HFF-Myc (cell line): ENCODE measurements around the gene METTL2B.
"Not testable (repeated sequence)": the region's sequence is repeated elsewhere in the genome, so short reads cannot be mapped to it uniquely, and the experiment has no call there.

Experiments used
- DNase-seq: peaks from one replicate; pipeline ENCODE4 v3.0.0-alpha.2; 2011; ENCODE audit warnings: low read depth; ENCODE audit errors: extremely low read depth
- H3K4me3 ChIP-seq: replicated peaks from 2 replicates; pipeline ENCODE4 v1.5.1; 2011; ENCODE audit warnings: low read depth, mild to moderate bottlenecking, control low read depth, low read length
- TF ChIP-seq, protein P1 (sequence below): IDR thresholded peaks from 2 replicates; pipeline ENCODE4 v1.5.1; 2012; ENCODE audit warnings: mild to moderate bottlenecking, low read depth, low read length, control low read depth; ENCODE audit errors: missing control alignments

METTL2B gene

DNA sequence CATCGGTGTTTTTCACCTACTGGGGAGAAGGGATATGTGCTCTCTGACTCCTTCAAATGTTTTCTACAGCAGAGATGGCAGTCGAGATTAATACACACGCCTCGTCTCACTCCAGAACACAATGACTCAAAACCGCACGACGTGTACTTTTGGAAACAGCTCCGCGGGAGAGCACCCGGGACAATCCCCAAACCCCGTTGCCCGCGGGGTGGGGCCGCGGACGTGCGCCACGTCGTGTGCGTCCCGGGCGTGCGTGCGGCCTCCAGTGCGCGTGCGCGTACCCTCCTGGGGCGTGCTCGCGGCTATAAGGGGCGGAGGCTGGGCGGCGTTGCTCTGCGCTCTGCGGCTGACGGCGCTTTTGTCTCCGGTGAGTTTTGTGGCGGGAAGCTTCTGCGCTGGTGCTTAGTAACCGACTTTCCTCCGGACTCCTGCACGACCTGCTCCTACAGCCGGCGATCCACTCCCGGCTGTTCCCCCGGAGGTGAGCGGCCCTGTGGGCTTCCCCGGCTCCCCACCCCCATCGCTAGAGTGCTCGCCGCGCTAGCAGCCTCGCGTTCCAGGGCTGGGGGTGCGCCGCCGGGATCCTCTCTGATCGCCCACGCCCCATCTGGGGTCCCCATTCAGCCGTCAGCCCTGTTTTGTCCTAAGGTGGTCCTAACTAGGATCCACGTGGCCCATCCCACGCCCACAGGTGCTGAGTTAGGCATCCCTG, 20.8 kb upstream of the METTL2B start, which contains the start of gene HILPDA:
Gene HILPDA (plus strand): TSS at position 336 of the 712 bp plus-strand sequence. CDS start 1,391 bp downstream, outside the sequence.
- peak; percentile 62 for DNase-seq
- TF ChIP-seq, protein P1, sequence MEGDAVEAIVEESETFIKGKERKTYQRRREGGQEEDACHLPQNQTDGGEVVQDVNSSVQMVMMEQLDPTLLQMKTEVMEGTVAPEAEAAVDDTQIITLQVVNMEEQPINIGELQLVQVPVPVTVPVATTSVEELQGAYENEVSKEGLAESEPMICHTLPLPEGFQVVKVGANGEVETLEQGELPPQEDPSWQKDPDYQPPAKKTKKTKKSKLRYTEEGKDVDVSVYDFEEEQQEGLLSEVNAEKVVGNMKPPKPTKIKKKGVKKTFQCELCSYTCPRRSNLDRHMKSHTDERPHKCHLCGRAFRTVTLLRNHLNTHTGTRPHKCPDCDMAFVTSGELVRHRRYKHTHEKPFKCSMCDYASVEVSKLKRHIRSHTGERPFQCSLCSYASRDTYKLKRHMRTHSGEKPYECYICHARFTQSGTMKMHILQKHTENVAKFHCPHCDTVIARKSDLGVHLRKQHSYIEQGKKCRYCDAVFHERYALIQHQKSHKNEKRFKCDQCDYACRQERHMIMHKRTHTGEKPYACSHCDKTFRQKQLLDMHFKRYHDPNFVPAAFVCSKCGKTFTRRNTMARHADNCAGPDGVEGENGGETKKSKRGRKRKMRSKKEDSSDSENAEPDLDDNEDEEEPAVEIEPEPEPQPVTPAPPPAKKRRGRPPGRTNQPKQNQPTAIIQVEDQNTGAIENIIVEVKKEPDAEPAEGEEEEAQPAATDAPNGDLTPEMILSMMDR, result no peak
- H3K4me3 ChIP-seq, result peak within 1 kb of the TSS; percentile 96

DNA sequence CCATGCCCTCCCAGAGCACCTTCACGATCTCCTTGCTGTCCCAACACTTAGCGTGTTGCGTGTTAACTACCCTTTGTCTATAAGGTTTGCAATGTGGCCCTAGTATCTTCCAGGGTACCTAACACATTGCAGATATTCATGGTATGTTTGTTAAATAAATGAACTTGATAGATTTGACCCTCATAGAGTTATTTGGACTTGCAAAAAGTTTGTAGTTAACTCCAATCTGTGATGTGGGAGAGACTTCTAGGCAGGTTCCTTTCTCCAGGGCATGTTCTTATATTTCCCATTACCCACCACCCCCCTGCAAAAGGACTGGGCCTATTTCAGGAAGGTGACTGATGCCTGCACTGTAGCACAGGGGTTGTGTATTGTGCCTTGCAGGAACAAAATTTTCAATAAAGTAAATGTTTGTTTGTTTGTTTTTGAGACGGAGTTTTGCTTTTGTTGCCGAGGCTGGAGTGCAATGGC, 20.3 kb upstream of the METTL2B start:
- no peak for DNase-seq
- peak overlapping the region; percentile 96 for H3K4me3 ChIP-seq
- TF ChIP-seq, protein P1, result no peak

DNA sequence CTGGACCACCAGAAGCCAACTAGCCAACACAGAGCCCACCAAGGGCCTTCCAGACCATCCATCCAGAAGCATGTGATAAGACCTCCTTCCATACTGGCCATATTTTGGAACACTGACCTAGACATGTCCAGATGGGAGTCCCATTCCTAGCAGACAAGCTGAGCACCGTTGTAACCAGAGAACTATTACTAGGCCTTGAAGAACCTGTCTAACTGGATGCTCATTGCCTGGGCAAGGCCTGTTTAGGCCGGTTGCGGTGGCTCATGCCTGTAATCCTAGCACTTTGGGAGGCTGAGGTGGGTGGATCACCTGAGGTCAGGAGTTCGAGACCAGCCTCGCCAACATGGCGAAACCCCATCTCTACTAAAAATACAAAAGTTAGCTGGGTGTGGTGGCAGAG, 19.2 kb upstream of the METTL2B start:
- peak overlapping the region; percentile 96 for H3K4me3 ChIP-seq
- not testable (repeated sequence) for DNase-seq

DNA sequence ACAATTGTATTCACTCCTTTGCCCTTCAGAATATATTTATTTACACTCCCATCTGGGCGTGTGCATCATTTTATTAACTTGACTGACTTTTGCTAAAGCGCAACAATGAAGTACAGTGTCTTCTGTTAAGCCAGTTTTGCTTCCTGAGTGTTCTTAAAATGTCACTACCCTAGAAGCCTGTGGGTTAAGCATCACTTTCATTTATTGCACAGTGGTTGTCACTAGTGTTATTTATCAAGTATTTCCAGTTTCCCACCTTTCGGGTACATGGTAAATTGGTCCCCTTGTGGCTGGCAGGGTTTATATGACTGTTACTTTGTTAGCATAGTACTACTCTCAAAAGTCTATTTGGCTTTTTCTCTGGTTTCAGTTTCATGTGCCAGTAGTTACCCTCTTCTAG, 17.6 kb upstream of the METTL2B start:
- TF ChIP-seq, protein P1, result no peak
- H3K4me3 ChIP-seq, result no peak overlapping the region
- no peak for DNase-seq

DNA sequence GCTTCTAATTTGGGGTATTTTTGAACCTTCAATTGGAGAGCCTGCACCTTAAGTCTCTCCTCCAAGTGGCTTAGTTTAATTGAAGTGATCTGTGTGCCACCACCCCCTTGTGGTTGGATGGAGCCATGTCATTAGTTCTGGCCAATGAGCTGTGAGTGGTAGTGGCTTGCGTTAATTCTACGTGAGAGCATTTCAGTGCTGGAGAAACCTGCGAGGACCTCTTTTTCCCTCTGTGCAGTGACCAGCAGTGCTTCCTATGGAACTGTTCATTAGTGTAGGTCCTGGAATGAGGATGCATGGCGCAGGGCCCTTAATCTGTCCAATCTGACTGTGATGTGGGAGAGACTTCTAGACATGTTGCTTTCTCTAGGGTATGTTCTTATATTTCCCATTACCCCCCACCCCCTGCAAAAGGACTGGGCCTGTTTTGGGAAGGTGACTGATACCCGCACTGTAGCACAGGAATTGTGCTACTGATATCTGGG, 17.1 kb upstream of the METTL2B start:
- no peak overlapping the region for H3K4me3 ChIP-seq
- TF ChIP-seq, protein P1, result peak; percentile 81
- DNase-seq, result peak; percentile 40

DNA sequence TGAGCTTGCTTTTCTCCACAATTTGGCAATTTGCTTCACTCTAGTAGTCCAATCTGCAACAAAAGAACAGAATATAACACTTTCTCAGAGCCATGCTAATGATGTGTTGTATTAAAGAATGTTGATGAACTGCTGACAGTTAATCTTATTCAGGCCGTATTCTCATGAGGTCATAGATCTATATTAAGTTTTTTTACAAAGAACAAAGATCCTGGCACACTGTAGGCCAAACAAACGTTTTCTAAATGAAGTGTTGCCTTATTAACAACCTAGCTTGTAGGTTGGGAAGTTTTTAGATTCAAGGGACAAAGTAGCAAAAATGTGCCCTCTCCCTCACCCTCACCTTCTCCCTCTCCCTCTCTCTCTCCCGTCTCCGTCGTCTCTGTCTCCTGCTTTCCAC, 14.1 kb upstream of the METTL2B start:
- DNase-seq, result no peak
- no peak overlapping the region for H3K4me3 ChIP-seq
- TF ChIP-seq, protein P1, result no peak

DNA sequence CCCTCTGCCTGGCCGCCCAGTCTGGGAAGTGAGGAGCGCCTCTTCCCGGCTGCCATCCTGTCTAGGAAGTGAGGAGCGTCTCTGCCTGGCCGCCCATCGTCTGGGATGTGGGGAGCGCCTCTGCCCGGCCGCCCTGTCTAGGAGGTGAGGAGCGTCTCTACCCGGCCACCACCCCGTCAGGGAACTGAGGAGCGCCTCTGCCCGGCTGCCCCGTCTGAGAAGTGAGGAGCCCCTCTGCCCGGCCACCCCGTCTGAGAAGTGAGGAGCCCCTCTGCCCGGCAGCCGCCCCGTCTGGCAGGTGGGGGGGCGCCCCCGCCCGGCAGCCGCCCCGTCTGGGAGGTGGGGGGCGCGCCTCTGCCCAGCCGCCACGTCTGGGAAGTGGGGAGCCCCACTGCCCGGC, 13.2 kb upstream of the METTL2B start:
- not testable (repeated sequence) for DNase-seq, H3K4me3 ChIP-seq

DNA sequence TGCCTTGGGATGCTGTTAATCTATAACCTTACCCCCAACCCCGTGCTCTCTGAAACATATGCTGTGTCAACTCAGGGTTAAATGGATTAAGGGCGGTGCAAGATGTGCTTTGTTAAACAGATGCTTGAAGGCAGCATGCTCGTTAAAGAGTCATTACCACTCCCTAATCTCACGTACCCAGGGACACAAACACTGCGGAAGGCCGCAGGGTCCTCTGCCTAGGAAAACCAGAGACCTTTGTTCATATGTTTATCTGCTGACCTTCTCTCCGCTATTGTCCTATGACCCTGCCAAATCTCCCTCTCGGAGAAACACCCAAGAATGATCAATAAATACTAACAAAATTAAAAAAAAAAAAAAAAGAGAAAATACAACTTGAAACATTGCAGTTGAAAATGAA, 12.6 kb upstream of the METTL2B start:
- H3K4me3 ChIP-seq, DNase-seq: not testable (repeated sequence)

DNA sequence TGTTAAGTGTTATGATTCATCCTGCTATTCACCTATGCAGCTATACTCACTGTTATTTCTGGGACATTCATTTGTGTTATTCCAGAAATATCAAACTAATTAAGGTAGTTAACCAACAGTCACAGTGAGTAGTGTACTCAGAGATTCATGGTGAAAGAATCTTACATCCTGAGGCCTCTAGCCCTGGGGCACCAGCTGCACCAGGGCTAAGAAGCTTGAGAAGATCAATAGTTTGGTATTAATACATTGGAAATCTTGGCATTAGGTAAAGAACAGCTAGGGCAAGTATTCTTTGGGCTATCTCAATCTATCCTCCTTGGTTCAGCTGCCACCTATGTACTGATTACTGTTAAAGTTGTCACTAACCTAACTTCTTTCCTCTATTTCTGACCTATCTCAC, 9.7 kb upstream of the METTL2B start:
- DNase-seq, H3K4me3 ChIP-seq: not testable (repeated sequence)

DNA sequence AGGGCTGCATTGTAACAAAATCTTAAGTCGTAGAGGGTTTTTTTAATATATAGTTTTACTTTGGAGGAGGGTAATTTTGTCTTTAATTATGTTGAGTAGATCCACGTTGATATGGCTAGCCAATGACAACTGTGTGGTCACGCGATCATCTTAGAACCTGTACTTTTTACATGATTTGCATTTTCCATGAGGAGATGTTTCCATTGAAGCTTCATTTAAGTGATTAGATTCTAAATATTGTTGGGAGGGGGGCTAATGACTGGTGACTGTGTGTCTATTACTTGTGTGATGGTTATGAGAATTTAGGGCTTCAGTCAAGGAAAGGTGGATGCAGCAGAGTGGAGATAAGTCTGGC, 765 bp downstream of the METTL2B start:
- DNase-seq, result not testable (repeated sequence)

DNA sequence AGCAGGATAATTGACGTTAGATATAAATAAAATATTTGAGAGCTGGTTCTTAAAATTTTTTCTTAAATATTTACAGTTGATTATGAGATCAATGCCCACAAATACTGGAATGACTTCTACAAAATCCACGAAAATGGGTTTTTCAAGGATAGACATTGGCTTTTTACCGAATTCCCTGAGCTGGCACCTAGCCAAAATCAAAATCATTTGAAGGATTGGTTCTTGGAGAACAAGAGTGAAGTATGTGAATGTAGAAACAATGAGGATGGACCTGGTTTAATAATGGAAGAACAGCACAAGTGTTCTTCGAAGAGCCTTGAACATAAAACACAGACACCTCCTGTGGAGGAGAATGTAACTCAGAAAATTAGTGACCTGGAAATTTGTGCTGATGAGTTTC, 2.5 kb downstream of the METTL2B start:
- not testable (repeated sequence) for DNase-seq, H3K4me3 ChIP-seq

More for the DNA sequence above, 765 bp downstream of the METTL2B start:
- H3K4me3 ChIP-seq, result peak overlapping the region; percentile 81

DNA sequence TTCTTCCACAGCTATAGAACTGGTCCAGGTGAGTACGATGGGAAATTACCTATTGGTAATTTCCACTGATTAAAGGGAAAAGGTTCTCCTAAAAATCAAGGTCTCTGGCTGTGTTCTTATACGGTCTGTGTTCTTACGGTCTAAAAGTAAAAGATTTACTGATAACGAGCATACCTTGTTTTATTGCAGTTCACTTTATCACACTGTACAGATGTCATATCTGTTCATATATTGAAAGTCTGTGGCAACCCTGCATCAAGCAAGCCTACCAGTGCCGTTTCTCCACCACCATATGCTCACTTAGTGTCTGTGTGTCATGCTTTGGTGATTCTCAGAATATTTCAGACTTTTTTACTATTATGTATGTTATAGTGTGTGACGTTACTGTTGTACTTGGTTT, 11.6 kb downstream of the METTL2B start:
- H3K4me3 ChIP-seq, DNase-seq: not testable (repeated sequence)
